Brain microvascular endothelial cell (primary cell): ENCODE results near the gene PARD3.

Experiments
- DNase-seq: peaks from one replicate; pipeline ENCODE4 v3.0.0-alpha.2; 2020
- H3K27ac ChIP-seq: fragments of 250-450 bp; sonication (Bioruptor Pico); 2 replicates; pipeline ENCODE4 v1.5.1; 2020; ENCODE audit warnings: mild to moderate bottlenecking, moderate library complexity
- H3K27me3 ChIP-seq: fragments of 250-450 bp; sonication (Bioruptor Pico); replicated peaks from 2 replicates; pipeline ENCODE4 v1.5.1; 2020; ENCODE audit warnings: mild to moderate bottlenecking
- H3K36me3 ChIP-seq: fragments of 250-450 bp; sonication (Bioruptor Pico); replicated peaks from 2 replicates; pipeline ENCODE4 v1.5.1; 2020; ENCODE audit warnings: mild to moderate bottlenecking
- H3K4me3 ChIP-seq: 2 replicates; pipeline ENCODE4 v1.5.1; 2011; ENCODE audit warnings: low read depth, mild to moderate bottlenecking, control low read depth, low read length, moderate library complexity
- CTCF ChIP-seq: IDR thresholded peaks from 2 replicates; pipeline ENCODE4 v1.5.1; 2011; ENCODE audit warnings: low read depth, mild to moderate bottlenecking, moderate library complexity, low read length, control low read depth, inconsistent platforms; ENCODE audit errors: missing control alignments
- in situ Hi-C: cut with HindIII; loops from 2 replicates; pipeline ENCODE4 v1.10.0; 2017; ENCODE audit warnings: low sequenced_read_pairs, low pct_ligation_motif_present

Gene PARD3

GRCh38 chr10:34538281-34538829, 276.7 kb downstream of the PARD3 start:
- H3K36me3 ChIP-seq = no peaks in the 10 kb centered on the region
- H3K27ac ChIP-seq = no peak overlapping the region
- no peaks in the 10 kb centered on the region for H3K27me3 ChIP-seq
- in situ Hi-C loops = no loop called here
- no peak overlapping the region for H3K4me3 ChIP-seq
- DNase-seq = no peak
- no peak for TF ChIP-seq CTCF

- no peak overlapping the region for H3K4me3 ChIP-seq
- in situ Hi-C loops = no loop called here
- no peaks in the 10 kb centered on the region for H3K36me3 ChIP-seq
- no peaks in the 10 kb centered on the region for H3K27me3 ChIP-seq
- DNase-seq = no peak
- H3K27ac ChIP-seq = no peak overlapping the region
- TF ChIP-seq CTCF = no peak
Observed at GRCh38 chr10:34537629-34538231, 277.4 kb downstream of the PARD3 start.

- Histone ChIP-seq H3K27me3 (no peaks in the 10 kb centered on the region), H3K27ac (no peak overlapping the region), H3K36me3 (no peaks in the 10 kb centered on the region), H3K4me3 (no peak overlapping the region)
- TF ChIP-seq CTCF = no peak
- no peak for DNase-seq
- in situ Hi-C loops = no loop called here
Observed at GRCh38 chr10:34535872-34536271, 279.2 kb downstream of the PARD3 start.

- no peak for DNase-seq
- no peaks in the 10 kb centered on the region for H3K36me3 ChIP-seq
- no peaks in the 10 kb centered on the region for H3K27me3 ChIP-seq
- in situ Hi-C loops = no loop called here
- H3K27ac ChIP-seq = no peak overlapping the region
- no peak for TF ChIP-seq CTCF
- H3K4me3 ChIP-seq = no peak overlapping the region
Observed at GRCh38 chr10:34530778-34531177, 284.3 kb downstream of the PARD3 start.

DNA sequence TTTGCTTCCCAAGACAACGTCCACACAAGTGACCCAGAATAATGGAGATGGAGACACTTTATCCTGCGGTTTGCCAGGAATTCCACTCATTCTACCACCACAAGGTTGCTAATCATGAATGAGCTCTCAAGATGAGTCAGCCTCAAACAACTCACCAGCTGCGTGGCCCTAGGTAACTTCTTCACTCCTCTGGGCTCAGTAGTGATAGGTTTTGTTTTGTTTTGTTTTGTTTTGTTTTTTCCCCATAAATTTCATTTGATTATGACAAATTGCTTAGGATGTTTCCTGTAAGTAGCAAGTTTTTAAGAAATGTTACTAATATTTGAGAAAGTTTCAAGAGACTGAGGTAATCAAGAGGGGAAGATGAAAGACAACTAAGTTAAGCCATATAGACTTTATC, 286.8 kb downstream of the PARD3 start:
- peak; percentile 96 for DNase-seq
- H3K4me3 ChIP-seq = no peak overlapping the region
- H3K36me3 ChIP-seq = no peaks in the 10 kb centered on the region
- H3K27ac ChIP-seq = peak overlapping the region; percentile 98
- TF ChIP-seq CTCF = no peak
- H3K27me3 ChIP-seq = no peaks in the 10 kb centered on the region
- in situ Hi-C loops = no loop called here
